Stomach (tissue), 9 donors: ENCODE results near the gene SDK2. TPM values are rescaled to one million over a fixed set of nuclear protein-coding genes. Genes with fewer than 3 reads are reported as not detected.
"Not testable (repeated sequence)": the region's sequence is repeated elsewhere in the genome, so short reads cannot be mapped to it uniquely, and the experiment has no call there.

ENCODE experiments used
- DNase-seq, 2 donors: peaks; one replicate each; pipeline versions ENCODE4 v3.0.0 to v3.0.0-alpha.2; 2013 to 2019
- H3K27ac ChIP-seq, 5 donors: fragments of 200-600 bp in 4 of 5; sonication (generic) in 4 of 5; one replicate each; pipeline ENCODE4 v1.5.1; 2013 to 2019; ENCODE audit warnings: mild to moderate bottlenecking in 1 of 5, moderate library complexity in 1 of 5
- H3K27me3 ChIP-seq, 3 donors: fragments of 200-600 bp; sonication (generic); one replicate each; pipeline ENCODE4 v1.5.1; 2017 to 2019; ENCODE audit warnings: mixed run types in 1 of 3
- H3K36me3 ChIP-seq, 4 donors: fragments of 200-600 bp; sonication (generic); 1 replicate in 3 of 4; 2 replicates in 1 of 4; pipeline ENCODE4 v1.5.1; 2016 to 2019
- H3K4me1 ChIP-seq, 4 donors: fragments of 200-600 bp; sonication (generic); one replicate each; pipeline ENCODE4 v1.5.1; 2016 to 2019
- H3K4me3 ChIP-seq, 4 donors: fragments of 200-600 bp; sonication (generic) in 3 of 4; one replicate each; pipeline ENCODE4 v1.5.1; 2016 to 2019; ENCODE audit warnings: mild to moderate bottlenecking in 1 of 4
- H3K9me3 ChIP-seq, 4 donors: fragments of 200-600 bp; sonication (generic); one replicate each; pipeline ENCODE4 v1.5.1; 2016 to 2019
- CTCF ChIP-seq, 7 experiments: fragments of 450-650 bp in 4 of 7; fragments of 200-600 bp in 3 of 7; sonication (generic) in 3 of 7; IDR thresholded peaks; one replicate each; pipeline ENCODE4 v1.5.1; 2016 to 2019; ENCODE audit warnings: antibody characterized with exemption in 7 of 7, control low read depth in 2 of 7, mild to moderate bottlenecking in 1 of 7
- EP300 ChIP-seq: sonication (generic); formaldehyde crosslinking; IDR thresholded peaks from one replicate; pipeline ENCODE4 v1.6.1; 2017; ENCODE audit warnings: antibody characterized with exemption
- POLR2A ChIP-seq, 4 donors: fragments of 450-650 bp; IDR thresholded peaks; one replicate each; pipeline ENCODE4 v1.6.1; 2016; ENCODE audit warnings: antibody characterized with exemption in 4 of 4, control low read depth in 2 of 4, mild to moderate bottlenecking in 1 of 4, moderate library complexity in 1 of 4
- POLR2AphosphoS5 ChIP-seq, 3 donors: sonication (generic); formaldehyde crosslinking; IDR thresholded peaks; one replicate each; pipeline ENCODE4 v1.6.1; 2016; ENCODE audit warnings: antibody characterized with exemption in 3 of 3
- WGBS, 5 donors: extraction: QIAGEN DNeasy Blood & Tissue Kit in 3 of 5; methylation state at CpG; one replicate each; pipeline versions ENCODE4 v1.1.5 to v1.1.7; 2013 to 2018; 5-methylcytosine and 5-hydroxymethylcytosine counted together
- intact Hi-C: fragments of 100-400 bp; cut with DNase I; formaldehyde crosslinking; loops from one replicate; pipeline ENCODE4 v1.15.1; 2023; ENCODE audit warnings: low total_unique reads
- polyA plus RNA-seq, 3 donors: library from polyadenylated mRNA; stranded (reverse); fragments of 200-250 nt; gene quantifications; one replicate each; pipeline ENCODE4 v1.2.3, GENCODE V29; 2013
- total RNA-seq, 5 donors: library from RNA; depleted of rRNA; stranded (reverse); fragments of >200 nt; gene quantifications; one replicate each; pipeline versions ENCODE4 v1.1.0 to v1.2.3, GENCODE V29; 2014 to 2016
- donor health status: healthy with polysubstance abuse.
- donor health status: Bipolar disorder and iron deficiency.
- donor health status: healthy.

The SDK2 gene
- total and polyA plus RNA-seq, 8 donors: under 0.01 to 9.6 (median 0.44) TPM; not detected in 1

DNA sequence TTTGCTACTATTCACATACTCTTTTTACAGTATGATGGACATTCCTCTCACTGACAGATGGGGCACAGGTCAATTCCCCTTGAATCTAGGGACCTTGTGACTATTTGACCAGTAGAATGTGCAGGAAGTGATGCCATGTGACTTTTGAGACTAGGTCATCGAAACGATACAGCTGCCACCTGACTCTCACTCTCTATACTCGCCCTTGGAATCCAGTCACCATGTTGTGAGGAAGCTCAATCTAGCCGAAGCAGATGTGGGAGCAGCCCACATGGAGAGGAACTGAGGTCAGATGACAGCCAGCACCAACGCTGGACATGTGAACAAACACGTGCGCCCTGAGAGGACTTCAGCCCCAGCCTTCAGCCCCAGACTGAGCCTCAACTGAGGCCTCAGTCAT, 184.3 kb downstream of the SDK2 start:
- DNase-seq: no peak
- intact Hi-C loops: no loop called here
- H3K36me3 ChIP-seq: no peaks in the 10 kb centered on the region
- H3K27ac ChIP-seq: no peak overlapping the region
- H3K4me3 ChIP-seq: no peak overlapping the region
- WGBS, 5 donors: 74 to 85% (median 77%) methylated on average over 7 of the region's 7 CpGs
- TF ChIP-seq POLR2A (IDR thresholded peaks at IDR 0.05) (no peak), CTCF (IDR thresholded peaks at IDR 0.05) (no peak), POLR2AphosphoS5 (IDR thresholded peaks at IDR 0.05) (no peak), EP300 (no peak)
- H3K4me1 ChIP-seq: peaks cover 0 to 7% (median 0%) of the 10 kb centered on the region in 4 donors
- peaks cover 0 to 7% (median 6%) of the 10 kb centered on the region in 4 donors for H3K9me3 ChIP-seq
- peaks cover 0 to 19% (median 0%) of the 10 kb centered on the region in 3 donors for H3K27me3 ChIP-seq

GRCh38 chr17:73455767-73456166, 188.5 kb downstream of the SDK2 start:
- DNase-seq: no peak
- TF ChIP-seq POLR2A (IDR thresholded peaks at IDR 0.05): no peak
- no peak for TF ChIP-seq CTCF (IDR thresholded peaks at IDR 0.05)
- TF ChIP-seq POLR2AphosphoS5 (IDR thresholded peaks at IDR 0.05): no peak
- no peak for TF ChIP-seq EP300
- no peaks in the 10 kb centered on the region for H3K36me3 ChIP-seq
- H3K27me3 ChIP-seq: peaks cover 0 to 19% (median 0%) of the 10 kb centered on the region in 3 donors
- no peak overlapping the region for H3K27ac ChIP-seq
- peaks cover 0 to 7% (median 0%) of the 10 kb centered on the region in 4 donors for H3K4me1 ChIP-seq
- H3K9me3 ChIP-seq: peaks cover 0 to 12% (median 8%) of the 10 kb centered on the region in 4 donors
- H3K4me3 ChIP-seq: no peak overlapping the region
- WGBS, 5 donors: 49 to 68% (median 54%) methylated on average over 11 to 18 of the region's 18 CpGs
- intact Hi-C loops: no loop called here

DNA sequence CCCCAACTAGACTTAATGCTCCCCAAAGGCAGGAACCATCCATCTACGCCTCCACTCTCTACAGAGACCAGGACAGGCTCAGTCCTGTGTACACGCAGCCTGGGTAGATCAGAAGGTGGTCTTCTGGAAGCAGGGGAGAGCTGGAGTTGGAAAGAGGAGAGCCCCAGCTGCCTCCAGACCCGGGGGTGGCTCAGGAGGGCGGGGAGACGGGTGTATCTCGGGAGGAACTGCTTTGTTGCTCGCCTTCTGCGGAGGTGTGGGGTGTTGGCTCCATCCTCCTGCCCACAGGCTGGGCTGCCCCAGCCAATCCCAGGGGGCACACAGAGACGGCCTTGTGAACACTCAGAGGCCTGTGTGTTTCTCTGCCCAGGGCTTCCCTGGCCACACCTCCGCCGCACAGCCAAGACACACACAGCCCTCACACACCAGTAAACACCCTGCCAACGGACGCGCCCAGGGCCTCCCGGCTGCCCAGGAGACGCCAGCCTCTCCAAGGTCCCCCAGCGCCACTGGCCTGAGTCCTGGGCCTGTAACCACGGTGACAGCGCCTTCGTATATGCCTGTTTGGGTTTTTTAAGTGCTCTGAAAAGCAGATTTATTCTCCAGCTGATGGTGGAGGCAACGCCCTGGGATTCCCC, 189.1 kb downstream of the SDK2 start:
- Histone ChIP-seq H3K36me3 (no peaks in the 10 kb centered on the region), H3K27me3 (peaks cover 0 to 19% (median 0%) of the 10 kb centered on the region in 3 donors), H3K4me1 (peaks cover 0 to 7% (median 0%) of the 10 kb centered on the region in 4 donors), H3K9me3 (peaks cover 0 to 11% (median 6%) of the 10 kb centered on the region in 4 donors), H3K27ac (no peak overlapping the region), H3K4me3 (no peak overlapping the region)
- TF ChIP-seq POLR2AphosphoS5 (IDR thresholded peaks at IDR 0.05): no peak
- no peak for TF ChIP-seq POLR2A (IDR thresholded peaks at IDR 0.05)
- no peak for TF ChIP-seq EP300
- no peak for TF ChIP-seq CTCF (IDR thresholded peaks at IDR 0.05)
- intact Hi-C loops: no loop called here
- peak; percentile 46 to 74 for DNase-seq
- 29 to 47% (median 45%) methylated on average over 17 to 21 of the region's 21 CpGs for WGBS, 5 donors

- DNase-seq, H3K27ac ChIP-seq, H3K4me1 ChIP-seq, intact Hi-C loops, H3K4me3 ChIP-seq, H3K9me3 ChIP-seq, H3K36me3 ChIP-seq: not testable (repeated sequence)
- 93 to 99% (median 97%) methylated on average over 2 of the region's 2 CpGs for WGBS, 5 donors
- peaks cover 0 to 19% (median 0%) of the 10 kb centered on the region in 3 donors for H3K27me3 ChIP-seq
These were observed 190.8 kb downstream of the SDK2 start for GRCh38 chr17:73453494-73453893.

GRCh38 chr17:73453090-73453489, 191.2 kb downstream of the SDK2 start:
- TF ChIP-seq EP300 (no peak), POLR2A (IDR thresholded peaks at IDR 0.05) (no peak), CTCF (IDR thresholded peaks at IDR 0.05) (no peak), POLR2AphosphoS5 (IDR thresholded peaks at IDR 0.05) (no peak)
- no peak for DNase-seq
- intact Hi-C loops: no loop called here

More at GRCh38 chr17:73453090-73453489, 191.2 kb downstream of the SDK2 start:
- Histone ChIP-seq H3K4me1 (peaks cover 0 to 7% (median 0%) of the 10 kb centered on the region in 4 donors), H3K27me3 (peaks cover 0 to 19% (median 0%) of the 10 kb centered on the region in 3 donors), H3K4me3 (no peak overlapping the region), H3K36me3 (no peaks in the 10 kb centered on the region), H3K9me3 (peaks cover 0 to 5% (median 2%) of the 10 kb centered on the region in 4 donors), H3K27ac (no peak overlapping the region)
- 89 to 100% (median 94%) methylated on average over 1 of the region's 1 CpG for WGBS, 5 donors
